BJ (cell line): ENCODE measurements around the gene RP9. TPM values are rescaled to one million over a fixed set of nuclear protein-coding genes. Genes with fewer than 3 reads are reported as not detected.

Experiments
- CTCF ChIA-PET: fragments of 350-600 bp; formaldehyde crosslinking; extraction: SDS; loops from one replicate; lab custom pipeline; 2021; ENCODE audit warnings: antibody characterized with exemption, inconsistent platforms; lab: Yijun Ruan, JAX
- POLR2A ChIA-PET: fragments of 300-600 bp; sonication (Branson Sonifier 250); formaldehyde crosslinking; extraction: SDS; loops from one replicate; lab custom pipeline; 2021; ENCODE audit warnings: antibody characterized with exemption; lab: Charles Lee
- DNase-seq: peaks from one replicate; pipeline ENCODE4 v3.0.0-alpha.2; 2011; ENCODE audit warnings: low read depth
- H3K27me3 ChIP-seq: 2 replicates; pipeline ENCODE4 v1.6.0; 2011; ENCODE audit warnings: low read length; ENCODE audit not compliant: control insufficient read depth, insufficient read depth
- H3K36me3 ChIP-seq: 2 replicates; pipeline ENCODE4 v1.5.1; 2011; ENCODE audit warnings: low read length; ENCODE audit not compliant: control insufficient read depth, insufficient read depth
- H3K4me3 ChIP-seq: 2 replicates; pipeline ENCODE4 v1.5.1; 2011; ENCODE audit warnings: low read depth, mild to moderate bottlenecking, control low read depth, low read length
- CTCF ChIP-seq: IDR thresholded peaks from 2 replicates; pipeline ENCODE4 v1.5.1; 2011; ENCODE audit warnings: low read depth, mild to moderate bottlenecking, control low read depth, inconsistent platforms, low read length, moderate library complexity; ENCODE audit not compliant: insufficient read depth
- polyA plus RNA-seq: library from polyadenylated mRNA; depleted of rRNA; stranded (reverse); fragments of >200 nt; gene quantifications from 2 replicates; pipeline ENCODE4 v1.2.3, GENCODE V29; 2011; rRNA removed
- small RNA-seq: library from RNA; depleted of rRNA; stranded (forward); fragments of <200 nt; gene quantifications from one replicate; pipeline ENCODE3, GENCODE V24; 2012; ENCODE audit warnings: low replicate concordance, low read depth; ENCODE audit not compliant: insufficient read length

The RP9 gene
- polyA plus RNA-seq, 1 experiment, result 16.2 TPM

GRCh38 chr7:33044986-33045385 is 64.2 kb downstream of the RP9 start:
- no peak for TF ChIP-seq CTCF
- Histone ChIP-seq H3K27me3 (no peaks in the 10 kb centered on the region), H3K36me3 (no peaks in the 10 kb centered on the region), H3K4me3 (no peak overlapping the region)
- ChIA-PET POLR2A (interaction anchor here (0.7 kb wide), 1 partner anchor 11 kb away, joined by 3 read pairs; no protein-coding TSS in a partner anchor), CTCF (no interaction called here)
- no peak for DNase-seq

Small RNA genes lying within 50 kb of the gene (small RNA-seq; reads per million reads assigned to genes)
- not detected for gene AC074338.1
- gene RN7SL505P, result not detected

Other genes starting within 250 kb of the RP9 start
- 12.6 and 26.1 TPM in 2 replicates for gene KBTBD2, start 217.6 kb downstream of the RP9 start, polyA plus RNA-seq
- gene FKBP9, start 152.0 kb downstream of the RP9 start, polyA plus RNA-seq, result 248 and 315 TPM in 2 replicates
- gene NT5C3A, start 46.6 kb downstream of the RP9 start, polyA plus RNA-seq, result 11.0 and 19.0 TPM in 2 replicates
- 6.5 and 10.9 TPM in 2 replicates for gene BBS9, start 20.2 kb upstream of the RP9 start, polyA plus RNA-seq